Kidney epithelial cell (primary cell): Measurements from ENCODE around the gene TPCN2. TPM values are rescaled to one million over a fixed set of nuclear protein-coding genes. Genes with fewer than 3 reads are reported as not detected.
A peak's percentile ranks its signal among the peaks of the same experiment; 100 is the strongest.

ENCODE experiments used
- DNase-seq: peaks from one replicate; pipeline ENCODE4 v3.0.0-alpha.2; 2010; ENCODE audit warnings: low read depth
- H3K27me3 ChIP-seq: 2 replicates; pipeline ENCODE4 v1.6.0; 2011; ENCODE audit warnings: low read length; ENCODE audit not compliant: control insufficient read depth, insufficient read depth
- H3K36me3 ChIP-seq: 2 replicates; pipeline ENCODE4 v1.5.1; 2011; ENCODE audit warnings: low read length; ENCODE audit not compliant: control insufficient read depth, insufficient read depth
- H3K4me3 ChIP-seq: 2 replicates; pipeline ENCODE4 v1.5.1; 2011; ENCODE audit warnings: low read depth, mild to moderate bottlenecking, control low read depth, low read length
- total RNA-seq: library from RNA; depleted of rRNA; stranded (reverse); fragments of >200 nt; gene quantifications from 2 replicates; pipeline ENCODE4 v1.2.3, GENCODE V29; 2015
- TF ChIP-seq, protein P1 (sequence below): IDR thresholded peaks from 2 replicates; pipeline ENCODE4 v1.5.1; 2011; ENCODE audit warnings: mild to moderate bottlenecking, moderate library complexity, low read length, control low read depth, inconsistent platforms; ENCODE audit not compliant: insufficient read depth, poor library complexity, severe bottlenecking

Gene TPCN2
- total RNA-seq, 1 donor from 2014 or later = 8.9 TPM

DNA sequence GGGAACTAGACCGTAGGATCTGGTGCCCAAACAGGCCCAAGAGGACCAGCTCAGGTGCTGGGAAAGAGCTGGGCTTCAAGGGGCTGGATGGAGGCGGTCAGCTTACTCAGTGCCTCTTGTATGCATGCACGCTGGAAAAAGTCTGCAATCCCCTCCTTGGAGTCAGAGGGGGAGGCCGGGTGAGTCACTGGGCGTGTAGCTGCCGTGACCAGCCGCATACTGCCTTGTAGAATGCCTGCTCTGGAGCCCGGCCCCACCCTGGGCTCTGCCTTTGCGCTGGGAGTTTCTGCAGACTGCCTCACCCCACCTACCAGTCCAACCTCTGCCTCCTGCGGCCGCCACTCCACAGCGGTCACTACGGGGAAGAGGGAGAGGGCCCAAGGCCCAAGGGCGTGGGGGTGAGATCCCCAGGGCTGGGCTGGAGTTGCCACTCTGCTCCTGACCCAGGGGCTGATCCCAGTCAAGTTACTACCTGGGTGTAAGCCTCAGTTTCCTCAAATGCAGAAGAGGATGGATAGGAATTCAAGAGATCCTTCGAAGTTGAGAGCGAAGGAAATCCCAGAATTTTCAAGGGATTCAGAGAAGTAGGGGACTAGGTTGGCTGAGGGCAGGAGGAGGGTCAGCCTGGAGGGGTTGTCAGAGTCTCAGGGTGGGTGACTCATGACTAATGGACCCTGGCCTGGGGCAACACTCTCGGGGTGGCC is 39.8 kb upstream of the TPCN2 start:
- H3K27me3 ChIP-seq = peaks cover 3% of the 10 kb centered on the region
- peak; percentile 94 for DNase-seq
- TF ChIP-seq, protein P1, sequence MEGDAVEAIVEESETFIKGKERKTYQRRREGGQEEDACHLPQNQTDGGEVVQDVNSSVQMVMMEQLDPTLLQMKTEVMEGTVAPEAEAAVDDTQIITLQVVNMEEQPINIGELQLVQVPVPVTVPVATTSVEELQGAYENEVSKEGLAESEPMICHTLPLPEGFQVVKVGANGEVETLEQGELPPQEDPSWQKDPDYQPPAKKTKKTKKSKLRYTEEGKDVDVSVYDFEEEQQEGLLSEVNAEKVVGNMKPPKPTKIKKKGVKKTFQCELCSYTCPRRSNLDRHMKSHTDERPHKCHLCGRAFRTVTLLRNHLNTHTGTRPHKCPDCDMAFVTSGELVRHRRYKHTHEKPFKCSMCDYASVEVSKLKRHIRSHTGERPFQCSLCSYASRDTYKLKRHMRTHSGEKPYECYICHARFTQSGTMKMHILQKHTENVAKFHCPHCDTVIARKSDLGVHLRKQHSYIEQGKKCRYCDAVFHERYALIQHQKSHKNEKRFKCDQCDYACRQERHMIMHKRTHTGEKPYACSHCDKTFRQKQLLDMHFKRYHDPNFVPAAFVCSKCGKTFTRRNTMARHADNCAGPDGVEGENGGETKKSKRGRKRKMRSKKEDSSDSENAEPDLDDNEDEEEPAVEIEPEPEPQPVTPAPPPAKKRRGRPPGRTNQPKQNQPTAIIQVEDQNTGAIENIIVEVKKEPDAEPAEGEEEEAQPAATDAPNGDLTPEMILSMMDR = no peak
- H3K4me3 ChIP-seq = no peak overlapping the region
- no peaks in the 10 kb centered on the region for H3K36me3 ChIP-seq

DNA sequence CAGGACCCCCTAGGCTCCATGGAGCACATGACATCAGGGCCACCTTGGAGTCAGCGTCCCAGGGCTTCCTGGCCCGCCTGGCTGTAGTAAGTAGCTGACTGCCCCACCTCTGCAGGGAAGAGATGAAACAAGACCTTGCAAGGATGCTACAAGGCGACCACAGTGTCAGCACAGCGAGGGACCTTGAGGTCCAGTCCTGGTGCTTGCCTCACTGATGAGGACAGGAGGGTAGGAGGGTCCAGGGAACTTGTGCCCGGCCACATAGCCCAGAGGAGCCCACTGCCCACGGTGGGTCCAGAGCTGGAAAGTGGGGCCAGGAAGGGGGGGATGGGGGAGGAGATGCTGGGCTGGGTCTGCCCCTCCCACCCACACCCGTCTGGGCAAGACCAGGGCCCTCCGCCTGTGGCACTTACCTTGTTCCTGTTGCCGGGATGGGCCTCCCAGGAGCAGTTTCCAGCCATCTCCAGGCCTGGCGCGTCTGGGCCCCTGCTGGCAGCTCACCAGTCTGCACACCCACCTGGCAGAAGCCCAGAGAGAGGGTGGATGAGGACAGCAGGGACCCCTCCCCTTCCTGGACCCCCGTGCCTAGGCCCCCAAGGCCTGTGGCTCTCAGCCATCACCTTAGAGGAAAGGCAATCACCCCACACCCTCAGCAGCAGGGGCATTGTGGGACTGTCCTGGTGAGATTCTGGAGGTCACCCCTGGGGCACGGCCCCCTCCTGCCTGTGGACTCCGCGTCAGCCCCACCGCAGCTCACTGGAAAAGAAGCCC is 39.1 kb upstream of the TPCN2 start:
- DNase-seq = no peak
- Histone ChIP-seq H3K36me3 (no peaks in the 10 kb centered on the region), H3K27me3 (peaks cover 3% of the 10 kb centered on the region), H3K4me3 (no peak overlapping the region)
- TF ChIP-seq, protein P1 = no peak

DNA sequence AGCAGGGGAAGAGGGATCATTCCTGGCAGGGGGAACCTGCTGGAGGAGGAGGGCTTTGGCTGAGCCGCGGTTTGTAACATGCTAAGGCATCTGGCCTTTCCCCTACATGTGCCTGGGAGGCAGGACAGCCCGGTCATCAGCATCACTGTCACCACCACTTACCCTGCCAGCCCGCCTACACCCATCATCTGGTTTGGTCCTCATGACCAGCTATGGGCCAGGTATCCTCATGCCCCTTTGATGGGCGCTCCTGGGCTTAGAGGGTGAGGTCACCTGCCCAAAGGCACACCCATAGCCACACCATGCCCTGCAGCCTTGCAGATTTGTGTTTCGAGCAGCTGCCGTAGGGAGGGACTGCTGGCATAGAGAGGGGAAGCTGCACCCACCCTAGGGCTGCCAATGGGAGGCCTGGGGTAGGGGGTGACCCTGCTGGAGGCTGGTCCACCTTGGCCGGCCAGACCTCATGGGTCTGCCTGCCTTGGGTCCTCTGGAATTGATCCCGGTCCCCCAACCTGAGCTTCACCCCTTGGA is 38.3 kb upstream of the TPCN2 start:
- no peak for DNase-seq
- no peak overlapping the region for H3K4me3 ChIP-seq

DNA sequence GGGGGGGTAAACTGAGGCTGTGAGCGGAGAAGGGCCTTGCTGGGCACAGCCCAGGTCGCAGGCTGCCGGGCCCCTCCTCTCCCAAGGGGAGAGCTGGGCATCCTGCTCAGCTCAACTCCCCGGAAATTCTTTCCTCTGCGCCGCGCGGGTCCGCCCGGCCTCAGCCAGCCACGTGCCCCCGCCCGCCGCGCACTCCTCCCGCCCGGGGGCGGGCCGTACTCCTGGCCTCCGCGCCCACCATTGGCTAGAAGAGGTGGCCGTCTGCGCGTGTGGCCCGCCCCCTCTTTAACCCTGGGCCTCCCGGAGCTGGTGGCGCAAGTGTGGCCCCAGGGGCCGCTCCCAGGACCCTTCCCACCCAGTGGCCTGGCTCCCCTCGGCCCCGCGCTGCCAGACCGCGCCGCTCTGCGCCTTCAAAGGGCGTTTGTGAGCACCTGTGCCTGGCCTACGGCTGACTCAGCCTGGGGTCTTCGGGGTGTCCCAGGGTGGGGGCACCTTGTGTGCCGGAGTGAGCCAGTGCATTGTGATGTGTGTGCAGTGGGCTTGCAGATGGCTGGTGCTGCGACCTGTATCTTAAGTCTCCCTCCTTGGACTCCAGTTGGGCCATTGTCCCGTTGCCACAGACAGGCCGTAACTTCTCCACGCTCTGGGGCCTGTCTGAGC is 37.6 kb upstream of the TPCN2 start:
- no peak for DNase-seq

More for the DNA sequence above, 38.3 kb upstream of the TPCN2 start:
- TF ChIP-seq, protein P1 = no peak
- Histone ChIP-seq H3K36me3 (no peaks in the 10 kb centered on the region), H3K27me3 (peaks cover 3% of the 10 kb centered on the region)

DNA sequence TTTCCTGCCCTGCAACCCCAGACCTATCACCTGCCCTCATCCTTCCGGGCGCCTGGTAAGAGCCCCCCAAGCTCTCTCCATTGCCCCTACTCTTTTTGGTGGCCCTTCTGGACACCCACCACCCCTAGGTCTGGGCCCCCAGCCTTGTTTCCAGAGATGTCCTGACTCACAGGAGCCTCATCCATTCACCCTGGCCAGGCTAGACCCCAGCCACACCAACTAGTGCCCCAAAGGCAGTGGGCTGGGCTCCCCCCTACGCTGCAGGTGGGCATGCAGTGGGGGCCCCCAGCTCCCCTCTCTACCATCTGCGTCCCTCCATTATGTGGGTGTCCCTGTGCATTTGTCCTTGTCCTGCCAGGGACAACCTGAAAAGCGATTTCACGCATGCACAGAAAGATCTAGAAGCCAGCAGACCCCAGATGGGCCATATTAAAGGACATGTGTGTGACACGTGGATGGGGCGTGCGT is 37.1 kb upstream of the TPCN2 start:
- H3K36me3 ChIP-seq = no peaks in the 10 kb centered on the region
- TF ChIP-seq, protein P1 = no peak
- no peak overlapping the region for H3K4me3 ChIP-seq
- no peak for DNase-seq
- H3K27me3 ChIP-seq = peaks cover 3% of the 10 kb centered on the region

More for the DNA sequence above, 37.6 kb upstream of the TPCN2 start:
- Histone ChIP-seq H3K4me3 (no peak overlapping the region), H3K36me3 (no peaks in the 10 kb centered on the region), H3K27me3 (peaks cover 3% of the 10 kb centered on the region)
- TF ChIP-seq, protein P1 = no peak
